K562 (cell line): ENCODE results near the gene CENPA. TPM values are rescaled to one million over a fixed set of nuclear protein-coding genes. Genes with fewer than 3 reads are reported as not detected.

Source experiments
- ARID1B ChIP-seq: fragments of 450-650 bp; IDR thresholded peaks from 2 replicates; pipeline ENCODE4 v1.6.1; 2016; ENCODE audit warnings: antibody characterized with exemption, mild to moderate bottlenecking, inconsistent platforms
- ATF3 ChIP-seq, 2 experiments: fragments of 450-650 bp in 1 of 2; sonication (generic) in 1 of 2; formaldehyde crosslinking in 1 of 2; IDR thresholded peaks in 1 of 2; conservative IDR thresholded peaks in 1 of 2; 2 replicates each; pipeline versions ENCODE4 v1.6.1 to v1.8.1; 2016 to 2023; ENCODE audit warnings: mild to moderate bottlenecking in 2 of 2, moderate library complexity in 2 of 2, inconsistent platforms in 1 of 2, missing genetic modification reagents in 1 of 2
- E2F3 ChIP-seq: fragments of 250-450 bp; sonication (Bioruptor Pico); IDR thresholded peaks from 2 replicates; pipeline ENCODE4 v1.4.0; 2020; ENCODE audit warnings: mild to moderate bottlenecking
- EP300 ChIP-seq: IDR thresholded peaks from 2 replicates; pipeline ENCODE4 v1.6.1; 2012; ENCODE audit warnings: low read length, improper control_type of control experiment
- EP400 ChIP-seq: fragments of 450-650 bp; IDR thresholded peaks from 2 replicates; pipeline ENCODE4 v1.6.1; 2017; ENCODE audit warnings: antibody characterized with exemption, mild to moderate bottlenecking, moderate library complexity
- FOXM1 ChIP-seq, 2 experiments: fragments of 450-650 bp in 1 of 2; sonication (generic) in 1 of 2; formaldehyde crosslinking in 1 of 2; IDR thresholded peaks; 2 replicates each; pipeline versions ENCODE4 v1.6.1 to v1.9.0; 2017 to 2022; ENCODE audit warnings: low read depth in 2 of 2, mild to moderate bottlenecking in 2 of 2, missing genetic modification reagents in 1 of 2, moderate library complexity in 1 of 2
- FOXO4 ChIP-seq: fragments of 450-650 bp; formaldehyde crosslinking; IDR thresholded peaks from 2 replicates; pipeline ENCODE4 v1.4.0; 2020; ENCODE audit warnings: mild to moderate bottlenecking, moderate library complexity
- GATAD2A ChIP-seq: fragments of 450-650 bp; IDR thresholded peaks from 2 replicates; pipeline ENCODE4 v1.6.1; 2017
- HDAC2 ChIP-seq: fragments of 450-650 bp; IDR thresholded peaks from 2 replicates; pipeline ENCODE4 v1.6.1; 2016; ENCODE audit warnings: mild to moderate bottlenecking
- KDM1A ChIP-seq, 2 experiments: fragments of 450-650 bp; IDR thresholded peaks; 2 replicates each; pipeline ENCODE4 v1.6.1; 2016; ENCODE audit warnings: mild to moderate bottlenecking in 2 of 2
- MAFF ChIP-seq: IDR thresholded peaks from 2 replicates; pipeline ENCODE4 v1.6.1; 2012; ENCODE audit warnings: low read length, improper control_type of control experiment
- MBD2 ChIP-seq: sonication (generic); IDR thresholded peaks from 2 replicates; pipeline ENCODE4 v1.6.1; 2016; ENCODE audit warnings: low read depth, borderline replicate concordance
- NR3C1 ChIP-seq: sonication (generic); formaldehyde crosslinking; IDR thresholded peaks from 2 replicates; pipeline ENCODE4 v1.8.1; 2022; ENCODE audit warnings: missing genetic modification reagents
- PML ChIP-seq: IDR thresholded peaks from 2 replicates; pipeline ENCODE4 v1.6.1; 2012; ENCODE audit warnings: low read length, inconsistent platforms
- RAD21 ChIP-seq, 2 experiments: fragments of 250-450 bp in 1 of 2; fragments of 450-650 bp in 1 of 2; sonication (Bioruptor Pico) in 1 of 2; formaldehyde crosslinking in 1 of 2; IDR thresholded peaks in 1 of 2; conservative IDR thresholded peaks in 1 of 2; 2 replicates each; pipeline versions ENCODE4 v1.4.0 to v1.8.0; 2020 to 2022; ENCODE audit warnings: mild to moderate bottlenecking in 2 of 2, moderate library complexity in 1 of 2
- RNF219 ChIP-seq: fragments of 250-450 bp; sonication (Bioruptor Pico); IDR thresholded peaks from 2 replicates; pipeline ENCODE4 v1.5.0; 2022; ENCODE audit warnings: mild to moderate bottlenecking
- SMC3 ChIP-seq: conservative IDR thresholded peaks from 2 replicates; pipeline ENCODE4 v1.6.1; 2011; ENCODE audit warnings: low read depth, low read length, improper control_type of control experiment; ENCODE audit not compliant: insufficient read depth
- USF1 ChIP-seq: sonication (generic); formaldehyde crosslinking; IDR thresholded peaks from 2 replicates; pipeline ENCODE4 v1.9.0; 2022; ENCODE audit warnings: mild to moderate bottlenecking, missing genetic modification reagents
- ZFPM2 ChIP-seq: fragments of 250-450 bp; sonication (Bioruptor Pico); IDR thresholded peaks from 2 replicates; pipeline ENCODE4 v1.5.1; 2022; ENCODE audit warnings: mild to moderate bottlenecking
- ZNF175 ChIP-seq: fragments of 200-800 bp; sonication (Bioruptor generic); IDR thresholded peaks from 2 replicates; pipeline ENCODE4 v1.6.1; 2016; ENCODE audit warnings: low read depth, mild to moderate bottlenecking, missing genetic modification characterization, missing compliant biosample characterization
- ZNF740 ChIP-seq, 3 experiments: fragments of 200-800 bp in 1 of 3; sonication (Bioruptor generic) in 1 of 3; sonication (generic) in 1 of 3; formaldehyde crosslinking in 1 of 3; IDR thresholded peaks; 2 replicates each; pipeline versions ENCODE4 v1.6.1 to v1.8.0; 2016 to 2022; ENCODE audit warnings: mild to moderate bottlenecking in 2 of 3, missing compliant biosample characterization in 2 of 3, missing genetic modification characterization in 2 of 3, missing genetic modification reagents in 1 of 3
- polyA plus RNA-seq, 8 experiments: library from polyadenylated mRNA; depleted of rRNA in 4 of 8; stranded (reverse) in 5 of 8; unstranded in 3 of 8; fragments of >200 nt; fragmentation: Nextera tagmentation in 2 of 8; fragmentation: Illumina TruSeq in 1 of 8; extraction: Ambion mirVana in 2 of 8; extraction: Trizol in 1 of 8; gene quantifications; 2 replicates each; pipeline versions ENCODE4 v1.2.1 to v1.2.3, GENCODE V29; 2011 to 2014; ENCODE audit warnings: inconsistent platforms in 1 of 8, missing spikeins in 1 of 8
- total RNA-seq, 7 experiments: library from RNA; depleted of rRNA in 6 of 7; stranded (reverse); fragments of >200 nt in 6 of 7; fragmentation: Illumina TruSeq in 2 of 7; extraction: Trizol in 2 of 7; gene quantifications; 2 replicates each; pipeline versions ENCODE4 v1.2.1 to v1.2.3, GENCODE V29; 2011 to 2021; ENCODE audit warnings: low replicate concordance in 1 of 7

The CENPA gene
- total and polyA plus RNA-seq, 9 of the 15 experiments (the other 6 are each of a cell fraction or from before 2014, with no cell fraction given) = 11.3 to 61.7 (median 44.7) TPM

- peak; percentile 75 for TF ChIP-seq MAFF
- peak; percentile 92 for TF ChIP-seq EP300
- TF ChIP-seq PML = peak; percentile 52; the same call in 1 of the 2 replicates
- peak; percentile 62 for TF ChIP-seq FOXM1 (IDR thresholded peaks at IDR 0.05; ENCODE audit: low read depth)
- 0 out of 2 replicates have a peak, but pooled peaks have one; percentile 74 for TF ChIP-seq FOXM1 (CRISPR knock-in tag; IDR thresholded peaks at IDR 0.05; ENCODE audit: low read depth)
- TF ChIP-seq KDM1A (IDR thresholded peaks at IDR 0.05) = peak; percentile 94 to 95
- TF ChIP-seq ARID1B = peak; percentile 95
- peak; percentile 91 for TF ChIP-seq EP400
- TF ChIP-seq USF1 (CRISPR knock-in tag) = peak; percentile 89
- no peak for TF ChIP-seq ZFPM2 (CRISPR knock-in tag)
- peak; percentile 63; the same call in 1 of the 2 replicates for TF ChIP-seq GATAD2A
- peak in 1 of 2 experiments; percentile 18; a peak in 2 of 4 replicates for TF ChIP-seq RAD21 (CRISPR knock-in tag; conservative IDR thresholded peaks at IDR 0.05 in 1 of 2, IDR thresholded peaks at IDR 0.05 in 1 of 2)
- TF ChIP-seq E2F3 (CRISPR knock-in tag) = peak; percentile 74; the same call in 1 of the 2 replicates
- no peak for TF ChIP-seq RNF219 (CRISPR knock-in tag)
- TF ChIP-seq NR3C1 = no peak
- TF ChIP-seq MBD2 = peak; percentile 68
- no peak for TF ChIP-seq ZNF740 (CRISPR knock-in tag; IDR thresholded peaks at IDR 0.05)
- no peak for TF ChIP-seq ZNF740 (tag; IDR thresholded peaks at IDR 0.05)
- peak; percentile 98 for TF ChIP-seq ATF3 (IDR thresholded peaks at IDR 0.05)
- peak; percentile 96 for TF ChIP-seq ATF3 (CRISPR knock-in tag; conservative IDR thresholded peaks at IDR 0.05)
- no peak for TF ChIP-seq SMC3
- peak; percentile 92 for TF ChIP-seq ZNF175 (CRISPR knock-in tag)
- TF ChIP-seq HDAC2 = peak; percentile 94
- 0 out of 2 replicates have a peak, but pooled peaks have one; percentile 74 for TF ChIP-seq FOXO4 (CRISPR knock-in tag)
Measured at GRCh38 chr2:26769089-26769761, 16.6 kb upstream of the CENPA start (continued).
